ENCODE data around the gene VWA3B.

- TF ChIP-seq CTCF (IDR thresholded peaks at IDR 0.05; ENCODE audit: extremely low read depth in 1 of 2, insufficient read depth in 1 of 2, low read depth in 1 of 2, low read length in 2 of 2) (no peak), MYC (IDR thresholded peaks at IDR 0.05; ENCODE audit: low read depth, low read length) (no peak), MAX (IDR thresholded peaks at IDR 0.05; ENCODE audit: insufficient read depth, insufficient read length) (no peak), POLR2AphosphoS5 (IDR thresholded peaks at IDR 0.05; ENCODE audit: insufficient read depth, low read depth, low read length) (no peak), EZH2 (IDR thresholded peaks at IDR 0.05; ENCODE audit: borderline replicate concordance, low read depth, low read length, severe bottlenecking) (no peak), POLR2A (IDR thresholded peaks at IDR 0.05; ENCODE audit: low read depth, low read length) (no peak), FOS (IDR thresholded peaks at IDR 0.05; ENCODE audit: borderline replicate concordance, insufficient read depth, low read length) (no peak)
Measured at GRCh38 chr2:98263362-98263761, 176.4 kb downstream of the VWA3B start.

All from endothelial cell of umbilical vein (primary cell).